ENCODE data around the gene UBAC2. TPM values are rescaled to one million over a fixed set of nuclear protein-coding genes. Genes with fewer than 3 reads are reported as not detected.
"Not testable (repeated sequence)": the region's sequence is repeated elsewhere in the genome, so short reads cannot be mapped to it uniquely, and the experiment has no call there.

Gene UBAC2
- total RNA-seq, 1 donor from 2014 or later: 36.2 TPM

- DNase-seq: not testable (repeated sequence)
Observed at GRCh38 chr13:99249606-99250005, 49.0 kb downstream of the UBAC2 start.

- no peak for DNase-seq
Observed at GRCh38 chr13:99250982-99251825, 50.5 kb downstream of the UBAC2 start.

GRCh38 chr13:99251921-99252320 lies 51.3 kb downstream of the UBAC2 start:
- DNase-seq: no peak

- DNase-seq: no peak
Observed at GRCh38 chr13:99254830-99255229, 54.2 kb downstream of the UBAC2 start.

GRCh38 chr13:99255271-99255670 lies 54.6 kb downstream of the UBAC2 start:
- DNase-seq: no peak

- DNase-seq: no peak
Observed at GRCh38 chr13:99256283-99256682, 55.6 kb downstream of the UBAC2 start.

- no peak for DNase-seq
Observed at GRCh38 chr13:99256709-99257108, 56.1 kb downstream of the UBAC2 start.

- no peak for DNase-seq
Observed at GRCh38 chr13:99257291-99257690, 56.6 kb downstream of the UBAC2 start.

- no peak for DNase-seq
Observed at GRCh38 chr13:99258210-99258860, 57.7 kb downstream of the UBAC2 start, which contains the start of gene GPR18. TSS of gene GPR18 (minus strand) at chr13:99258379. CDS start at chr13:99255872, 2,507 bp downstream.

- DNase-seq: no peak
Observed at GRCh38 chr13:99258946-99259345, 58.3 kb downstream of the UBAC2 start.

- DNase-seq: no peak
Observed at GRCh38 chr13:99260216-99260615, 59.6 kb downstream of the UBAC2 start.

- DNase-seq: no peak
Observed at GRCh38 chr13:99261059-99261458, 60.4 kb downstream of the UBAC2 start.

GRCh38 chr13:99263126-99263785 lies 62.6 kb downstream of the UBAC2 start:
- no peak for DNase-seq

- DNase-seq: no peak
Observed at GRCh38 chr13:99264051-99264450, 63.4 kb downstream of the UBAC2 start.

- no peak for DNase-seq
Observed at GRCh38 chr13:99265162-99265800, 64.6 kb downstream of the UBAC2 start.

GRCh38 chr13:99265821-99266426 lies 65.3 kb downstream of the UBAC2 start:
- DNase-seq: no peak

GRCh38 chr13:99266827-99267226 lies 66.2 kb downstream of the UBAC2 start:
- DNase-seq: no peak

GRCh38 chr13:99267927-99268326 lies 67.3 kb downstream of the UBAC2 start:
- DNase-seq: no peak

- DNase-seq: no peak
Observed at GRCh38 chr13:99268822-99269221, 68.2 kb downstream of the UBAC2 start.

- DNase-seq: no peak
Observed at GRCh38 chr13:99269627-99270241, 69.1 kb downstream of the UBAC2 start.

- no peak for DNase-seq
Observed at GRCh38 chr13:99270518-99270917, 69.9 kb downstream of the UBAC2 start.

GRCh38 chr13:99271249-99271648 lies 70.6 kb downstream of the UBAC2 start:
- DNase-seq: no peak

Data from occipital lobe (tissue), 2 donors.